ENCODE measurements around the gene MAPK6. TPM values are rescaled to one million over a fixed set of nuclear protein-coding genes. Genes with fewer than 3 reads are reported as not detected.
"Not testable (repeated sequence)": the region's sequence is repeated elsewhere in the genome, so short reads cannot be mapped to it uniquely, and the experiment has no call there.

The MAPK6 gene
- total and polyA plus RNA-seq, 2 donors (not counting 1 experiment from before 2014, with no cell fraction given), result 3.2 to 17.9 TPM

GRCh38 chr15:52095597-52096262, 76.7 kb downstream of the MAPK6 start:
- Mint-ChIP-seq H3K27ac (no peak overlapping the region), H3K9me3 (ENCODE audit: insufficient read depth) (no peaks in the 10 kb centered on the region), H3K4me3 (no peak overlapping the region), H3K4me1 (no peaks in the 10 kb centered on the region), H3K27me3 (no peaks in the 10 kb centered on the region)
- TF ChIP-seq EZH2 (IDR thresholded peaks at IDR 0.05; ENCODE audit: borderline replicate concordance, insufficient read depth, low read depth, low read length, poor library complexity, severe bottlenecking) (no peak), CTCF (IDR thresholded peaks at IDR 0.05) (no peak)
- H3K4me2 ChIP-seq (replicated peaks; ENCODE audit: low read depth, low read length, poor library complexity, severe bottlenecking), result no peak overlapping the region
- ChIA-PET POLR2A (interaction anchor here (0.6 to 0.7 kb wide), 2 partner anchors 18 to 67 kb away, joined by 3 to 4 read pairs; no protein-coding TSS in a partner anchor), CTCF (no interaction called here)
- H4K20me1 ChIP-seq (ENCODE audit: control insufficient read depth, insufficient read depth, low read length, poor library complexity, severe bottlenecking), result no peaks in the 10 kb centered on the region
- H2AFZ ChIP-seq (ENCODE audit: insufficient read depth, low read depth, low read length, poor library complexity, severe bottlenecking), result no peak overlapping the region
- H3K4me1 ChIP-seq (ENCODE audit: control insufficient read depth in 2 of 2, insufficient read depth in 2 of 2, low read length in 2 of 2), result no peaks in the 10 kb centered on the region
- no peaks in the 10 kb centered on the region for H3K79me2 ChIP-seq (ENCODE audit: control insufficient read depth, insufficient read depth, low read length)
- intact Hi-C loops (cut with micrococcal nuclease), result no loop called here
- WGBS (ENCODE audit: insufficient coverage), result 100% methylated on average over 1 of the region's 4 CpGs
- H3K9me3 ChIP-seq (ENCODE audit: control extremely low read depth in 1 of 3, control insufficient read depth in 2 of 3, insufficient read depth in 1 of 3, low read length in 2 of 3), result peaks cover 0 to under 1% (median under 1%) of the 10 kb centered on the region in 3 donors
- DNase-seq (no peak), ATAC-seq (ENCODE audit: low read depth) (no peak)
- H3K36me3 ChIP-seq (replicated peaks in 1 of 2; ENCODE audit: control extremely low read depth in 1 of 2, control insufficient read depth in 1 of 2, extremely low read depth in 1 of 2, insufficient read depth in 2 of 2, low read length in 1 of 2), result no peaks in the 10 kb centered on the region
- H3K27ac ChIP-seq (ENCODE audit: low read length in 2 of 2), result no peak overlapping the region
- H3K4me3 ChIP-seq (ENCODE audit: control extremely low read depth in 1 of 5, extremely low read depth in 1 of 5, insufficient read depth in 1 of 5, low read depth in 2 of 5, low read length in 4 of 5), result no peak overlapping the region
- no peak overlapping the region for H3K9ac ChIP-seq (ENCODE audit: low read length)
- peaks cover 0 to 4% (median 0%) of the 10 kb centered on the region in 4 experiments for H3K27me3 ChIP-seq (replicated peaks in 1 of 4; ENCODE audit: control extremely low read depth in 1 of 4, control insufficient read depth in 3 of 4, insufficient read depth in 4 of 4, low read length in 3 of 4)

- not testable (repeated sequence) for ATAC-seq (ENCODE audit: low read depth); H3K9me3 Mint-ChIP-seq (ENCODE audit: insufficient read depth)
Measured at GRCh38 chr15:52096536-52096935, 77.5 kb downstream of the MAPK6 start.

More at GRCh38 chr15:52096536-52096935, 77.5 kb downstream of the MAPK6 start:
- H3K4me1 Mint-ChIP-seq; H3K4me3 ChIP-seq (ENCODE audit: control extremely low read depth in 1 of 5, extremely low read depth in 1 of 5, insufficient read depth in 1 of 5, low read depth in 2 of 5, low read length in 4 of 5); H3K36me3 ChIP-seq (replicated peaks in 1 of 2; ENCODE audit: control extremely low read depth in 1 of 2, control insufficient read depth in 1 of 2, extremely low read depth in 1 of 2, insufficient read depth in 2 of 2, low read length in 1 of 2); H3K4me3 Mint-ChIP-seq; H3K27ac ChIP-seq (ENCODE audit: low read length in 2 of 2); H3K4me1 ChIP-seq (ENCODE audit: control insufficient read depth in 2 of 2, insufficient read depth in 2 of 2, low read length in 2 of 2); H3K79me2 ChIP-seq (ENCODE audit: control insufficient read depth, insufficient read depth, low read length); CTCF ChIA-PET; H4K20me1 ChIP-seq (ENCODE audit: control insufficient read depth, insufficient read depth, low read length, poor library complexity, severe bottlenecking); H3K27me3 ChIP-seq (replicated peaks in 1 of 4; ENCODE audit: control extremely low read depth in 1 of 4, control insufficient read depth in 3 of 4, insufficient read depth in 4 of 4, low read length in 3 of 4); DNase-seq; H3K4me2 ChIP-seq (replicated peaks; ENCODE audit: low read depth, low read length, poor library complexity, severe bottlenecking); H3K9ac ChIP-seq (ENCODE audit: low read length); H3K27me3 Mint-ChIP-seq; H3K27ac Mint-ChIP-seq; intact Hi-C loops (cut with micrococcal nuclease); H3K9me3 ChIP-seq (ENCODE audit: control extremely low read depth in 1 of 3, control insufficient read depth in 2 of 3, insufficient read depth in 1 of 3, low read length in 2 of 3); H2AFZ ChIP-seq (ENCODE audit: insufficient read depth, low read depth, low read length, poor library complexity, severe bottlenecking): not testable (repeated sequence)
- 80% methylated on average over 1 of the region's 9 CpGs for WGBS (ENCODE audit: insufficient coverage)
- POLR2A ChIA-PET, result interaction anchor here (0.6 kb wide), 1 partner anchor 66 kb away, joined by 3 read pairs; no protein-coding TSS in a partner anchor
